GM21515 (cell line): ENCODE measurements around the gene CHST11.

Source experiments
- ATAC-seq: cut with Tn5 transposase; IDR thresholded peaks from one replicate; pipeline ENCODE4 v1.9.1; 2021; ENCODE audit not compliant: unreplicated experiment

CHST11 gene

DNA sequence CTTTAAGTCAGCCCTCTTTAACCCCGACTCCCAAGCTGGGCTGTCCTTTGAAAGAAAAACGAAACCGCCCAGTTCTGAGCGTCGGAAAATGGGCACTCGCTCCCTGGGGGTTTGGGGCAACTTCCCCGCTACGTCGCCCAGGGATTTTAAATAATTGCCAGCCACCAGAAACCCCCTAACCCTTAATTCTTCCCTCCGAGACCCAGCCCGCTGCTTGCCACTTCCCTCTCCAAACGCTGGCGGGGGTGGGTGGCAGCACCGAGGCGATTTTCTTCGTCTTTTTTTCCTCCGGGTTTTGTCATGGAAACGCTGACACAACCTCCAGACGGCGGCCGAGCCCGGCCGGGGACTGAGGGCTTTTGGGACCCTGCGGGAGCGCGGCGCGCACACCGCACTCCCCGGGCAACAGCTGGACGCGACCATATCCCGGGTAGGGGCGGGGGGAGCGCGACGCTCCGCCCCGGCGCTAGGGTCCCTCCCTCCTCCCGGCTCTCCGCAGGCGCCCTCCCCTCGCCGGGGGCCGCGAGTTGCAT, at the start of gene CHST11:
Gene CHST11 (plus strand): TSS at position 532 of the 533 bp plus-strand sequence.
- ATAC-seq: peak; percentile 54

DNA sequence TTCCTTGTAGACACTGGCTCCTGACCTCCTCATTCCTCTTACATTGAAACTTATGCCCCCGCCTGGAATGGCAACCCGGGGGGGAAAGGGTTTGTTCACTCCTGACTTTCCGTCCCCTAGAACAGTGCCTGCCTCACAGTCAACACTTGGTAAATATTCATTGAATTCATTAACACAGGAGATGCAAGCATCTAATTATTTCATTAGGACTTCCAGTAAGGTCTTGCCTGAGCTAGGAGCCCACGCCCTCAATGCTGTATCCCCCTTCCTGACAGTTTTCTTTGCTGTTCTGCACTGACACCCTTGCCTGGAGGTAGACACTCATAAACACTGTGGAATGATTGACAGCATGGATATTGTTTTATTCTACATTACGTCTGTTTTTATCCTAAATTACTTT, 49.3 kb upstream of the CHST11 start:
- ATAC-seq: no peak

GRCh38 chr12:104407922-104408321, 48.8 kb upstream of the CHST11 start:
- no peak for ATAC-seq

DNA sequence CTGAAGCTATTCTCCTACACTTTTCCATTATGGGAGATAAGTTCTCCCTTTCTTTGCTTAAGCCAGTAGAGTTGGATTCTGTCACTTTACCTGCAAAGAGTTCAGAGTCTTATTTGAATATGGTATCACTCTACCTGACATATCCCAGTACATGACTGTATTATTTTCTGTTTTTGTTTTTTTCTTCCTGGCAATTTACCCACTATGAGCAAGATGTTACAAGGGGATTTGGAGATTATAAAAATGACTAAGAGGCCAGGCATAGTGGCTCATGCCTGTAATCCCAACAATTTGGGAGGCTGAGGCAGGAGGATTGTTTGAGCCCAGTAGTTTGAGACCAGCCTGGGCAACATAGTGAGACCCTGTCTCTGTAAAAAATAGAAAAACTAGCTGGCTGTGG, 46.4 kb upstream of the CHST11 start:
- ATAC-seq: no peak

DNA sequence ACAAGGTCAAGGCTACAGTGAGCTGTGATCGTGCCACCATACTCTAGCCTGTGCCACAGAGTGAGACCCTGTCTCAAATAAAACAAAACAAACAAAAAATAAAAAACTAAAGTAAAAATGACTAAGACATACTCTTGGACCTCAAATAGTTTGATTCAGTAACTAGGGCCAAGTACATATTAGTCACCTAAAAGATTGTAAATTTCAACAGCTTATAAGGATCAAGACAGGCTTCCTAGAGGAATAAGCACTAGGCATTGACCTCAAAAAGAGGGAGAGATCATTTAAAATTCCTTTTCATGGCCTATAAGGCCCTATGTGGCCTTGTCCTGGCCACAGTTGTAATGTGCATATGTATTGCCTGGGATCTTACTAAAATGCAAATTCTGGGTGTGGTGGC, 46.0 kb upstream of the CHST11 start:
- no peak for ATAC-seq

DNA sequence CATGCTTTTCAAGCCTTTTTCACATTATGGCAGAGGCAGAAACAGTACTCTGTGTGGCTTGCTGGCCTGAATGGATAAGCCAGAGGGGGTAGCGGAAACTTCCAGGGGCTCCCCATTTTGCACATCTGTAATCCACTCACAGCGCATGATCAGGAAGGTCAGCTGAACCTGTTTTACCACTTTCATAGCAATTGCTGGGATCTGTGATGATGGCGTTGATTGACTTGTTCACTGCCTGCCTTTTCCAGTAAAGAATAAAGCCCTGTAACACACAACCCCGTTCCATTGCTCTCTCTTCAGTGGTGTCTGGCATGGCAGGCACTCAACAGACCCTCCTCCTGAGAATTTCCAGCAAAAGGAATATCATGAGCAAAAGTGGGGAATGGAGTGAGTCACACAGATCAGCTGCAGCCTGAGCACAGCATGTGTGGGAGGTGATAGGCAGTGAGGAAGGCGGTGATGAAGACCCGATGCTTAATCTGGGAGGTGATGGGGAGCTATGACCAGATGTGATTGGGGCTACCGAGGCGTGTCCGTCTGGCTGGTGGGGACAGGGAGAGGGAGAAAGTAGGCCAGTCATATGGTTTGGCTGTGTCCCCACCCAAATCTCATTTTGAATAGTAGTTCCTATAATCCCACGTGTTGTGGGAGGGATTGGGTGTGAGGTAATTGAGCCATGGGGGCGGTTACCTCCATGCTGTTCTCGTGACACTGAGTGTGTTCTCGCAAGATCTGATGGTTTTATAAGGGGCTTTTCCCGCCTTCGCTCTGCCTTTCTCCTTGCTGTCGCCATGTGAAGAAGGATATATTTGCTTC, 44.7 kb upstream of the CHST11 start:
- ATAC-seq: no peak

DNA sequence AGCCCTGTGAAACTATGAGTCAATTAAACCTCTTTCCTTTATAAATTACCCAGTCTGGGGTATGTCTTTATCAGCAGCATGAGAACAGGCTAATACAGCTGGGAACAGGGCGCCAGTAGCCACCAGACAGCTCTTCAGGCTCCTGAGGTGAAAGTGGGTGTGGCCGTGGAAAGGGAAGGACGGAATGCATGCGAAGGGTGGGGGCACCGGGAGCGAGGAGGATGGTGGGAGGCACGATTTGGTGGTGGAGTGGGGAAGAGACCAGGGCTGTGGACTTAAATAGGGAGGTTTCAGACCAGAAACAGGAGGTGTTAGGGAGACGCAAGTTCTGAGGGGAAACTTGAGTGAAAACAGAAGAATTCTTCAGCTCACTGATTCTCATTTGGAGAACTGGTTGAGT, 44.1 kb upstream of the CHST11 start:
- no peak for ATAC-seq

GRCh38 chr12:104413330-104413729, 43.4 kb upstream of the CHST11 start:
- no peak for ATAC-seq

- no peak for ATAC-seq
Observed at GRCh38 chr12:104414581-104415341, 42.0 kb upstream of the CHST11 start.

DNA sequence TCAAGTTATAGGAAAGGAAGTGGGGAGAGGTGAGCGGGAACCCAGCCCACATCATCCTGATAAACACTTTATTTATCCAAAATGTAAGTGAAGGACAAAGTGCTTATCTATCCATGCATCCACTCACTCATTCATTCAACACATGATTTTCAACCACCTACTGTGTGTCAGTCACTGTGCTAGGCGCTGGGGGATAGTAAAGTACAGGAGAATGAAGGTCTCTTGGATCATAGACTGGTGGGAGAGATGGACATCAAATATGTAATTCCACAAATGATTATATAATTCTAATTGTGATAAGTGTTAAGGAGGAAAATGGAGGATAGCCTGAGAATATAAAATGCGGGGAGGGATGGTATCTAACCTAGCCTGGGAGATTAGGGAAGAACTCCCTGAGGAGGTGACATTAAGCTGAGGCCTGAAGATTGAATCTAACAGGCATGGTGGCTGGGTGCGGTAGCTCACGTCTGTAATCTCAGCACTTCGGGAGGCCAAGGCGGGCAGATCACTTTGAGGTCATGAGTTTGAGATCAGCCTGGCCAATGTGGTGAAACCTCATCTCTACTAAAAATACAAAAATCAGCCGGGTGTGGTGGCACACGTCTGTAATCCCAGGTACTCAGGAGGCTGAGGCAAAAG, 41.3 kb upstream of the CHST11 start:
- no peak for ATAC-seq

GRCh38 chr12:104416136-104416535, 40.6 kb upstream of the CHST11 start:
- ATAC-seq: no peak

DNA sequence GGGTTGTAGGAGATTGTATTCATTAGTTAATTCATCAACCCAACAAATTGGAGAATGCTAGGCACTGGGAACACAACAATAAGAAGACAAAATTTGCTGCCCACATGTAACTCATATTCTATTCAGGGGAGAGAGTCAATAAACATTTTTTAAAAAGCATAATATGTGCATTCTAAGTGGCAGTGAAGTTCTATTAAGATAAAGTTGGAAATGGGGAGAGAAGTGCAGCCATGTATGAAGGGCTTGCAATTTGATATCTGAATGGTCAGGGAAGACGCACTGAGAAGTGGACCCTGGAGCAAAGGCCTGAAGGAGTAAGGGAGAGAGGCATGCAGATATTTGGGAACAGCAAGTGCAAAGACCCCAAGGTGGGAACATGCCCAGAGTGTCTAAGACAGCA, 40.2 kb upstream of the CHST11 start:
- ATAC-seq: no peak

- ATAC-seq: no peak
Observed at GRCh38 chr12:104419717-104420116, 37.0 kb upstream of the CHST11 start.

DNA sequence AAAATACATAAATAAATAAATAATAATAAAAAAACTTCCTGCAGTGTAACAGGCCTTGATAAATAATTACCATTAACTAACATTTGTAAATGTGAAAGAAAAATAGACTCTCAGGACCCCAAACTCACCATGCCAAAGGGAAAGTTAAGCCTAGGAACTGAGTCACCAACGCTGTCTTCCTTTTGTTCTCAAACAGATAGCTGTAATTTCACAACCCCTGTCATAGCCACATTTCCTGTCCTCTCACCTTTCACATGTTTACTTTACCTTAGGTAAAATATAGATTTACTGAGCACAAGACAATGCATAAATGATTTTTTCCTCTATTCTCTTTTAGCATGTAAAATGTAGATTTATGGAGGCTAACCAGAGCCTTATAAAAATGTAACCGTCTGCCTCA, 35.9 kb upstream of the CHST11 start:
- no peak for ATAC-seq

DNA sequence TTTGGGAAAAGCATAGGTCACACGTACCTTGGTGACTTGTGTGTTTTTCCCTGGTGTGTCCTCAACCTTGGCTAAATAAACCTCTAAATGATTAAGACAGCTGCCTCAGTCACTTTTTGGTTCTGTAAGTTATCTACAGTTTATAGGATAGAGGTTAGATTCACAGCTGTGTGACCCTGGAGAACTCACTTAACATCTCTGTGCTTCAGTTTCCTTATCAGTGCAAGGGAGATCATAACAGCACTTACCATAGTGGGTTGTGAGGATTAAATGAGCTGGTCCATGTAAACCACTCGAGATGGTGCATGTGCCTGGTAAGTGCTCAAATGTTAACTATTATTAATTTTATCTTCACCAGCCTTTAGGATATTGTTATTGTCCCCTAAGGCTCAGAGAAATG, 35.4 kb upstream of the CHST11 start:
- no peak for ATAC-seq

- no peak for ATAC-seq
Observed at GRCh38 chr12:104422441-104422840, 34.3 kb upstream of the CHST11 start.

- no peak for ATAC-seq
Observed at GRCh38 chr12:104423273-104423672, 33.5 kb upstream of the CHST11 start.

DNA sequence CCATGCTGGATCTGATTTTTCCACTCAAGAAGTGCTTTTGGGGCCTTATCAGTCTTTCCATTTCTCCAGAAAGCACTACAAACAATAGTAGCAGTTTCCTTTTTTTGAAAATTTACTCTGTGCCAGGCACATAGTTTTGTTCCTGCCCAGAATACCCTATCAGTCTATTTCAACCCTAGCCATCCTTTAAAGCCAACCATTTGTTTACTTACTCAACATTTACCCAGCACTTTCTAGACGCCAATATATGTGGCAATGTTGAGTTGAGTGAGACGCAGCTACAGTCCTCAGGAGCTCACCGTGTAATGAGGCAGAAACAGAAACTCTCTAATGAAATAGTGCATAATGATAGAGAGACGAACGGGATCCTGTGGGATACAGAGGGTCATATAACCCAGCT, 32.9 kb upstream of the CHST11 start:
- no peak for ATAC-seq

DNA sequence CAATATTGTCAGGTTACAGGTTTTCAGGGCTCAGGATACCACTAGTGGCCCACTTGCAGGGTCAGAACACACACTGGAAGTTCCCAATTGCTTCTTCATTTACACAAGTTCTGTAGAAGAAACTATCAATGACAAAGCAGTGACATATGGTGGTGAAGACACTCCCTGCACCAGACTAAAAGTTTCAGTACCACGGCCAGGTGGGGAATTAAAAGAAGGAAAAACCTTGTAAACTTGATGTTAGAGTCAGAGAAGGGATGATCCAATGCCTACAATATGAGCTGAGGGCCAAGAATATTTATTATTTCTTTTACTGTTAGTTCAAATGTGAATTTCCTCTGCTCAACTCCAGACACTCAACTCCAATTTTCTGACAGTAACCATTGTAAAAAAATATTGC, 31.8 kb upstream of the CHST11 start:
- no peak for ATAC-seq

DNA sequence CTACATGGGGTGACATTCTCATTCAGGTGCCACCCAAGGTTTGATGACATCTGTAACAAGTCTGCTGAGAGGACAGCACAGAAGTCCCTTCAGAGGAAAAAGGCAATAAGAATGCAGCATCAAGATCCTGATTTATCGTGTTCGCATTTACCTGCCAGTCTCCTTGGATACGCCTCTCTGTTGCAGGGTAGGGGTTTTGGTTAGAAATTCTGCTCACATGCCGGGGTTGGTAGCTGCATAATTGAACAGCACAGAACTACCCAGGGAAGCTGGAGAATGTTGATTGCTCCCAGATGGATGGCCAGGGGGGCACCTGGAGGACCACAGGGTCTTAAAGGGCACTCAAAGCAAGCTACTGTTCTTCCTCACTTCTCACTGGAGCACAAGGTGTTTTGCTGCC, 31.1 kb upstream of the CHST11 start:
- no peak for ATAC-seq

DNA sequence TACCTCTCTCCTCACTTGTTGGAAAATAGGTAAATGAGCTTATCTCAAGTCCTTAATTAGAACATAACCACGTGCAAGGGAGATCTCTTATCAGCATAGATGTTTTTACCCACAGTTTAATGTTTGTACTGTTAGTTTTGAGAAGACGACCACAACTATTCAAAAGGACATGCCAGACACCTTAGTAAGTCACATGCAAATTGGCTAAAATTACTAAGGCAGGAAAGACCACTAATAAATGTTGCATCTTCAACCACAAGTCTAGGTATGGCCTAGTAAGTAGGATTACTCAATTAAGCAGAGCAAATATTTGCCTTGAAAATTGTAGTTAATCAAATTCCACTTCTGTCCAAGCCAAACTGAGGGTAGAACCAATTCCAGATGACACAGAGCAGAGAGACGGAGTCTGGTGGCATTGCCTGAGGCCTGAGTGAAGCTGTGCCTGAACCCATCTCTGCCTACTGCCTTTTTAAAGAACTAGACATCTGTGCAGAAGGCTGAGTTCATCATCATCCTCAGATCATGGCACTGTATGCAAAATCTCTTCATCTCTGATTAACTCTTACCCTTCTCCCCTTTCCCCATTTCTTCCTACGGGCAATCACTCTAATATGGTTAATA, 29.7 kb upstream of the CHST11 start:
- ATAC-seq: no peak
